NCI-H774 (cell line): ENCODE results near the gene GLG1.
"Not testable (repeated sequence)": the region's sequence is repeated elsewhere in the genome, so short reads cannot be mapped to it uniquely, and the experiment has no call there.

Source experiments
- DNase-seq: peaks from one replicate; lab custom pipeline; 2025; lab: John Stamatoyannopoulos, UW

The GLG1 gene

DNA sequence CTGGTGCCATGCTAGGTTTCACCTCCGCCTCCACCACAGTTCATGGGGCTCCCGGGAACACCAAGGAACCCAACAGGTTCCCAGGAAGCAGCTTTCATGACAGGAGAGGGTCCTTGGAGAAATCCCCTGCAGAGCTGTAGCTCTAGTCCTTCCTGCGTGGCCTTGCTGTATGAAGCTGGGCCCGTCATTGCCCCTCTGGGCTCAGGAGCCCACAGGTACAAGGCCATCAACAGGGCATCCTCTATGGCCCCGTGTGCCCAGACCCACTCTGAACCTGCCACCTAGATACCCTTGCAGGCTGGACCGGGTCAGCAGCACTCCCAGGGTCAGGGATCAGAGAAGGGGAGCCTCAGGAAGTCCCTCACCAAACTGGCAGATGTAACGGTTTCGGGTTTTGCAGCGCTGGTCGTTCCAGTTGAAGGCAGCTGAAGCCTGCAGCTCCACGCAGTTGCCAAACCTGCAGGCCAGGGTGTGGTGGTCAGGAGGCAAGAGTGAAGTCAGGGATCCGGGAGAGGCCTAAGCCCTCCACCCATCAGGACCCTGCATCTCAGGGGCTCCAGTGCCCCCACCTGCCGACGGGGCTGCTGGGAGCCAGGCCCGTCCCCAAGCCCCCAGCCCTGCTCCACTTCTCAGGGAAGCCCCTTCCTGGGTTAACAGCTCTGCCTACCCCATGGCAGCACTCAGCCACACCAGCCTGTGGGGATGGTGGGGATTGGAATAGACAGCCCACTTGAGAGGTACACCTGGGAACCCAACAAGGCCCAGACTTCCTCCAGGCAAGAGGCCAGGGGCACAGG lies 197.5 kb downstream of the GLG1 start:
- DNase-seq: not testable (repeated sequence)

DNA sequence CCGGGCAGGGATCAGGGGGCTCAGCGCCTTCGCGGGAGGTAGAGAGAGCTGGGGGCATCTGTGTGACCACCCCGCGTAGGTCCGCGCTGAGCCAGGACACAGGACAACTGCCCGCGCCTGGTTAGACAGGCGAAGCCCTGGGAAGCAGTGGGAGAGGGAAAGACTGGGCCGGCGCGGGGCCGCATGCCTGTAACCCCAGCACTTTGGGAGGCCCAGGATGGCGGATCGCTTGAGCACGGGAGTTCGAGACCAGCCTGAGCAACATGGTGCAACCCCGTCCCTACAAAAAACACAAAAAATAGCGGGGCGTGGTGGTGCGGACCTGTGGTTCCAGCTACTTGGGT lies 199.6 kb downstream of the GLG1 start:
- DNase-seq: not testable (repeated sequence)

DNA sequence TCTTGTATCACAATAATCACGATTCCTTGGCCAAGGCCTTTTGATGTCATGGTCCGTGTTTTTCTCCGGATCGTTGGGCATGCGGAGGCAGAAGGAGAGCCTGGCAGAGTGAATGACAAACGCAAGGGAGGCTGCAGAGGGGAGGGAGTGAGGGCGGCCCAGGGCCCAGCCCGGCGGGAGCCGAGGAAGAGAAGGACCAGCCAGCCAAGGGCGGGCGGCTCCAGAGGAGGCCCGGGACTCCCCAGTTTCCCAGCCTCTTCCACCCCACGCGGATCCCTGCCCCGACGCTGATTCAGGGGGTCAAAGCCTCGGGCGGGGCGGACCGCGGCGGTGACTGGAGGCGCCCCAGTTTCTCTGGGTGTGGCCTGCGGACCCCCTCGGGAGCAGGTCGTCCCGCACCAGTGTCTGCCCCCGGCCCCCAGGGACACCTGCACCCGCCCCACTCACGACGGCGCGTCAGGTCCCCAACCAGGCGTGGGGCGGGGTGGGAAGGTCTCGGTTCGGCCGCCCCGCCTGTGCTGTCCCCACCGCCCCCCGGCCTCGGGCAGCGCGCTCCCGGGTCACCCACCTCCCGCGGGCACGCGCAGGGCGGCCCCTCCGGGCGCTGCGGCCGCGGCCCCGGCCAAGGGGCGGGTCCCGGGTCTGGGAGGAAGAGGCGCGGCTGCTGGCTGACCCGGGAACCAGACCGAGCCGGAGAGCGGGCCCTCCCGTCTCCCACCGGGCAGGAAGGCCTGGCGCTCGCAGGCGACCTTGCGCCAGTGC lies 200.1 kb downstream of the GLG1 start:
- not testable (repeated sequence) for DNase-seq

DNA sequence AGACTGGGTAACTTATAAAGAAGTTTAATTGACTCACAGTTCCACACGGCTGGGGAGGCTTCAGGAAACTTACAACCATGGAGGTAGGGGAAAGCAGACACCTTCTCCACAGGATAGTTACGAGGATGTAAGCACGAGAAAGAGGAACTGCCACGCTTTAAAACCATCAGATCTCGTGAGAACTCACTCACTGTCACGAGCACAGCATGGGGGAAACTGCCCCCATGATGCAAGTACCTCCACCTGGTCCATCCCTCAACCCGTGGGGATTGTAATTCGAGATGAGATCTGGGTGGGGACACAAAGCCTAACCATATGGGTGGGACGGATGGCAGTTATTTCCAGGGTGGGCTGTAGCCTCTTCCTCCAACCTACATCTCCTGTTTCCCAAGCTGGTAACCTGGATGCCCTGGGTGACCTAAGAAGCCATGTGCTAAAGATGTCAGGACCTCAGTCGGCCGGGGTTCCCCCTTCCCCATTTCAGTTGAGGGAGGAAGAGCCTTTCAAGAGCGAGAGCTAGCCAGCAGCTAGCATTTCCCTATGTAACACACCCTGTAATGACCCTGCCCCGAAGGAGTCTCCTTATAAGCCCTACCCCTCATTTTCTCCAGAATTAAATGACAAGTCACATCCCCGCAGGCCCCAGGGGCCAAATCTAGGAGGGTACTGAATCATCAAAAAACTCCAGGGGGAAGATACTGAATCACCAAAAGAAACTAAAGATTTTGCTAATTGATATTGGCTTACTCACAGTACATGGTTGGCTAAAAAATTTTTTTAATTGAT lies 202.6 kb downstream of the GLG1 start:
- DNase-seq: not testable (repeated sequence)

DNA sequence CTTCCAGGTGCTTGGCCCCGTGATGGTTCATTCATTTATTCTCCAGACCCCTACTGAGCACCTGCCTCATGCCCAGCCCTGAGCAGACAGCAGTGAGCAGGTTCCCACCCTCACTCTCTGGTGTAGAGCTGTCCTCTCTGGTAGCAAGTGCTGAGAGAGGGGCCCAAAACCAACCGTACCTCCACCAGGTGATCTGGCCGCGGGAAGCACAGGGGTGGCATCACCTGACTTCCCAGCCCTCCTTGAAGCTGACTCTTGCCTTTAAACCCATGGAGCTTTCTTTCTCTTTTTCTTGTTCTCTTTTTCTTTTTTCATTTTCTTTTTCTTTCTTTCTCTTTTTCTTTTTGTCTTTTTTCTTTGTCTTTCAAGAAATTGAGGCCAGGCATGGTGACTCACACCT lies 206.7 kb downstream of the GLG1 start:
- not testable (repeated sequence) for DNase-seq

DNA sequence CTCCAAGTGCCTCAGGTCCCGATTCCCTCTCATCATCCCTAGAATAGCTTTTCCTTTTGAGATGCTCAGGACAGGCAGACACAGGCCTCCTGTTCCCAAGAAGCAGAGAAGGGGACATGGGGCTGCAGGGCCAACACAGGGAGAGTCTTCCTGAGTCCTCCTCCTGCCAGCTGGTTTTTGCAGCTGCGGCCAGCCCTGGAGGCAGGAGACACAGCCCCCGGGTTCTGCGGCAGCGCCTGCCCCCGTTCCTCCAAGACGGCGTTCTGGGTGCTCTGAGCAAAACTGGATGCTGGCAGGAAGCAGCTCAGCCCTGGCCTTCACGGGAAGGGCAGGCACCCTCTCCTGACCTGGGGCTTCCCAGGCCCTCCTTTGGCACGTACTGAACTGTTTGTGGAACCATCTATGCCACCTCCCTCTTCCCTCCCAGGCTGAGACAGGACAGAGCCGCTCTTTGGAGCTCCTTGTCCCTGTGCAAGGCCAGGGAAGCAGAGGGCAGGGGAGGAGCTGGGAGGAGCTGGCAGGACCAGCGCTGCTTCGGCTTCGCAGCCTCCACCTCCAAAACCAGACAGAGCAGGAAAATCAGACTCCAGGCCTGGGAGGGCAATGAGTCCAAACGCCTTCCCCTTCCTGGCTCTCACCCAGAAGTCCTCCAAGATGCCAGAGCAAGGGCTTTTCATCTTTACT lies 208.6 kb downstream of the GLG1 start:
- not testable (repeated sequence) for DNase-seq
